ENCODE measurements around the gene OR1F1. TPM values are rescaled to one million over a fixed set of nuclear protein-coding genes. Genes with fewer than 3 reads are reported as not detected.

Gene OR1F1
- polyA plus RNA-seq, 1 of the 3 experiments (the other 2 are of a cell fraction), result 0.71 TPM

GRCh38 chr16:3143189-3143588 is 44.8 kb upstream of the OR1F1 start (continued):
- no peak for TF ChIP-seq IRF3 (IDR thresholded peaks at IDR 0.05; ENCODE audit: low read depth, low read length)

GRCh38 chr16:3143598-3144320 is 44.2 kb upstream of the OR1F1 start:
- H2AFZ ChIP-seq (ENCODE audit: low read depth), result no peak overlapping the region
- ChIA-PET POLR2A (interaction anchor here (1.2 kb wide), 1 partner anchor 9 kb away, joined by 4 read pairs; the partner anchor contains the start of gene ZNF213), CTCF (interaction anchor here (1.1 to 3.3 kb wide), 3 partner anchors 14 to 85 kb away, joined by 3 to 10 read pairs (median 3); no protein-coding TSS in a partner anchor)
- H4K20me1 ChIP-seq (ENCODE audit: insufficient read depth), result no peaks in the 10 kb centered on the region
- H3K4me1 ChIP-seq (ENCODE audit: control insufficient read depth in 1 of 2, insufficient read depth in 2 of 2, low read depth in 1 of 2, low read length in 1 of 2), result peaks cover 0 to 7% of the 10 kb centered on the region in 2 experiments; a peak in 1 of 4 replicates
- WGBS (ENCODE audit: low lambda C conversion rate), result 85% methylated on average over 10 of the region's 23 CpGs
- H3K79me2 ChIP-seq (ENCODE audit: insufficient read depth), result no peaks in the 10 kb centered on the region
- H3K4me3 ChIP-seq (ENCODE audit: low read depth in 2 of 2, low read length in 1 of 2), result no peak overlapping the region
- H3K9ac ChIP-seq, result no peak overlapping the region
- no peaks in the 10 kb centered on the region for H3K9me3 ChIP-seq
- no peaks in the 10 kb centered on the region for H3K27me3 ChIP-seq (ENCODE audit: insufficient read depth)
- peaks cover 0 to 26% of the 10 kb centered on the region in 2 experiments for H3K36me3 ChIP-seq (replicated peaks in 1 of 2; ENCODE audit: control insufficient read depth in 1 of 2, insufficient read depth in 2 of 2, low read length in 1 of 2)
- DNase-seq, result peak; percentile 12
- no peak overlapping the region for H3K27ac ChIP-seq (ENCODE audit: low read depth in 2 of 2, low read length in 1 of 2)
- H3K4me2 ChIP-seq, result no peak overlapping the region
- no peak for TF ChIP-seq TEAD4 (IDR thresholded peaks at IDR 0.05; ENCODE audit: borderline replicate concordance, insufficient read depth)
- no peak for TF ChIP-seq CTCF (IDR thresholded peaks at IDR 0.05)
- TF ChIP-seq USF2 (IDR thresholded peaks at IDR 0.05; ENCODE audit: borderline replicate concordance, low read depth, low read length), result no peak
- TF ChIP-seq USF1 (IDR thresholded peaks at IDR 0.05; ENCODE audit: borderline replicate concordance, low read depth), result no peak
- TF ChIP-seq GATA2 (CRISPR knock-in tag; IDR thresholded peaks at IDR 0.05), result no peak
- TF ChIP-seq POLR2AphosphoS5 (IDR thresholded peaks at IDR 0.05; ENCODE audit: low read depth, low read length), result no peak
- TF ChIP-seq TAF1 (IDR thresholded peaks at IDR 0.05; ENCODE audit: borderline replicate concordance, low read depth, low read length), result no peak
- TF ChIP-seq TCF12 (IDR thresholded peaks at IDR 0.05), result no peak
- TF ChIP-seq FOSL2 (IDR thresholded peaks at IDR 0.05; ENCODE audit: borderline replicate concordance, low read depth), result no peak
- TF ChIP-seq ZBTB33 (IDR thresholded peaks at IDR 0.05; ENCODE audit: borderline replicate concordance, low read depth), result no peak
- no peak for TF ChIP-seq NFIC (IDR thresholded peaks at IDR 0.05; ENCODE audit: borderline replicate concordance)
- TF ChIP-seq PBX3 (IDR thresholded peaks at IDR 0.05), result no peak
- TF ChIP-seq MXI1 (IDR thresholded peaks at IDR 0.05; ENCODE audit: low read depth, low read length), result no peak
- no peak for TF ChIP-seq EP300 (IDR thresholded peaks at IDR 0.05; ENCODE audit: borderline replicate concordance in 1 of 2, low read depth in 1 of 2, low read length in 1 of 2)
- H3F3A ChIP-seq (replicated peaks; ENCODE audit: insufficient read depth), result peaks cover under 1% of the 10 kb centered on the region
- no peaks in the 10 kb centered on the region for H3K9me2 ChIP-seq
